GM11168 (cell line): ENCODE results near the gene NOM1.
"Not testable (repeated sequence)": the region's sequence is repeated elsewhere in the genome, so short reads cannot be mapped to it uniquely, and the experiment has no call there.

Experiments used
- in situ Hi-C: fragments of 300-500 bp; cut with MboI; formaldehyde crosslinking; loops from one replicate; pipeline ENCODE4 v1.12.0; 2022; ENCODE audit warnings: low sequenced_read_pairs; ENCODE audit not compliant: unreplicated experiment

NOM1 gene, protein sequence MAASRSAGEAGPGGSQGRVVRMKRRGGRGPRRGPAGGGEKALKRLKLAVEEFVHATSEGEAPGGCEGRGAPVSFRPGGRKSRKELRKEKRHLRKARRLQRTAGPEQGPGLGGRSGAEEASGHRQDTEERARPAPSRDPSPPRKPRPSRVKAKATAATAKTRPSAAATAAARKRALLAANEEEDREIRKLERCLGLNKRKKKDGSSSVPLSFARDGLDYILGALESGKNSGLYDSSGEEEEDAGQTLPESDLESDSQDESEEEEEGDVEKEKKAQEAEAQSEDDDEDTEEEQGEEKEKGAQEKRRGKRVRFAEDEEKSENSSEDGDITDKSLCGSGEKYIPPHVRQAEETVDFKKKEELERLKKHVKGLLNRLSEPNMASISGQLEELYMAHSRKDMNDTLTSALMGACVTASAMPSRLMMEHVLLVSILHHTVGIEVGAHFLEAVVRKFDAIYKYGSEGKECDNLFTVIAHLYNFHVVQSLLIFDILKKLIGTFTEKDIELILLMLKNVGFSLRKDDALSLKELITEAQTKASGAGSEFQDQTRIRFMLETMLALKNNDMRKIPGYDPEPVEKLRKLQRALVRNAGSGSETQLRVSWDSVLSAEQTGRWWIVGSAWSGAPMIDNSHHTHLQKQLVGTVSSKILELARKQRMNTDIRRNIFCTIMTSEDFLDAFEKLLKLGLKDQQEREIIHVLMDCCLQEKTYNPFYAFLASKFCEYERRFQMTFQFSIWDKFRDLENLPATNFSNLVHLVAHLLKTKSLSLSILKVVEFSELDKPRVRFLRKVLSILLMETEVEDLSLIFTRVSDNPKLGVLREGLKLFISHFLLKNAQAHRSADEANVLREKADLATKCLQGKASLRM

GRCh38 chr7:156949541-156950380 lies at the start of gene NOM1:
Gene NOM1 (plus strand): TSS chr7:156949712. CDS start chr7:156949738, 26 bp downstream.
- in situ Hi-C loops = loop anchor here (10.0 kb wide), 1 partner anchor 305 kb away; no protein-coding TSS in a partner anchor

DNA sequence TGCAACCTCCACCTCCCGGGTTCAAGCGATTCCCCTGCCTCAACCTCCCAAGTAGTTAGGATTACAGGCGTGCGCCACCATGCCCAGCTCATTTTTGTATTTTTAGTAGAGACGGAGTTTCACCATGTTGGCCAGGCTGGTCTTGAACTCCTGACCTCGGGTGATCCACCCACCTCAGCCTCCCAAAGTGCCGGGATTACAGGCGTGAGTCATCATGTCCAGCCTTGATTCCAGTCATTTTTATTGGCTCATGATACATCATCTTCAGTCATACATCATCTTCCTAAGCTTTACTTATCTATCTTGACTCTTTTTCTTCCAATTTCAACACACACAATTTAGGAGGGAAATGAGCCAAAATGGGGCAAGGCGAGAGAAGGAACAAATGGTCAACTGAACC lies 49.4 kb upstream of the NOM1 start:
- in situ Hi-C loops = not testable (repeated sequence)

- in situ Hi-C loops = no loop called here
Measured at GRCh38 chr7:156903232-156903909, 46.1 kb upstream of the NOM1 start.

DNA sequence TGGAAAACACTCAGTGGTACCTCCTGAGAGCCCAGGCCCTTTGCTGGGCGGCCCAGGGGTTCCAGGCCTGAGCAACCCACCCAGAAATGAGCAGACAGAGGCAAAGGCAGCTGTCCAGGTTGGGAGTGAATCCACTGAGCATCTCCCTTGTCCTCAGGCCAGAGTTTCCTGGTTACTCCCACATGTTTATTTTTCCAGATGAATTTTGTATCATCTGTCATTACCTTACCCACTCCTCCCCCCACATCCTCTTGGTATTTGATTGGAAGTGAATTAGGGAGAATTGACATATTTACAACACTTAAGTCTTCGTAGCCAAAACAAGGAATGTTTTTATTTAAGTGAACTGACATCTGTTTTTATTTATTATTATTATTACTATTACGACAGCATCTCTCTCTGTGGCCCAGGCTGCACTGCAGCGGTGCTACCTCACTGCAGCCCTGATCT lies 43.3 kb upstream of the NOM1 start:
- in situ Hi-C loops = no loop called here

DNA sequence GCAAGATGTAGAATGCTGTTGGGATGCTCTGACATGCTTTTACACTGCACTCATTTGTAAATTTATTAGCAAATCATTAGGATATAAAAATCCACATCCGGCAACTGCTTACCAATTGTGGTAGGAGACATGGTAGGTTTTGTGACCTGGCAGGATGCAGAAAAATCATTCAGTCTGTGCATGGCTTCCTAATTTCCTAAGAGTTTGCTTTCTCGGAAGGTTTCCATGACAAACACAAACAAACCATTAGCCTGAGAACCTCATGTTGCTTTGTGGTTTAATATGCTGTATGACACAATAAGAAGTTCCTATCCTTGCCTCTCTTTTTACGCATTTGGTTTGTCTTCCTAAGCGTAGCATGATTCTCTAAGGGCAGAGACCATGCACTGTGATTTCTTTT lies 41.9 kb upstream of the NOM1 start:
- in situ Hi-C loops = no loop called here

DNA sequence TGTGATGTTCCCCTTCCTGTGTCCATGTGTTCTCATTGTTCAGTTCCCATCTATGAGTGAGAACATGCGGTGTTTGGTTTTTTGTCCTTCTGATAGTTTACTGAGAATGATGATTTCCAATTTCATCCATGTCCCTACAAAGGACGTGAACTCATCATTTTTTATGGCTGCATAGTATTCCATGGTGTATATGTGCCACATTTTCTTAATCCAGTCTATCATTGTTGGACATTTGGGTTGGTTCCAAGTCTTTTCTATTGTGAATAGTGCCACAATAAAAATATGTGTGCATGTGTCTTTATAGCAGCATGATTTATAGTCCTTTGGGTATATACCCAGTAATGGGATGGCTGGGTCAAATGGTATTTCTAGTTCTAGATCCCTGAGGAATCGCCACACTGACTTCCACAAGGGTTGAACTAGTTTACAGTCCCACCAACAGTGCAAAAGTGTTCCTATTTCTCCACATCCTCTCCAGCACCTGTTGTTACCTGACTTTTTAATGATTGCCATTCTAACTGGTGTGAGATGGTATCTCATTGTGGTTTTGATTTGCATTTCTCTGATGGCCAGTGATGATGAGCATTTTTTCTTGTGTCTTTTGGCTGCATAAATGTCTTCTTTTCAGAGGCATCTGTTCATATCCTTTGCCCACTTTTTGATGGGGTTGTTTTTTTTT lies 39.8 kb upstream of the NOM1 start:
- in situ Hi-C loops = not testable (repeated sequence)

DNA sequence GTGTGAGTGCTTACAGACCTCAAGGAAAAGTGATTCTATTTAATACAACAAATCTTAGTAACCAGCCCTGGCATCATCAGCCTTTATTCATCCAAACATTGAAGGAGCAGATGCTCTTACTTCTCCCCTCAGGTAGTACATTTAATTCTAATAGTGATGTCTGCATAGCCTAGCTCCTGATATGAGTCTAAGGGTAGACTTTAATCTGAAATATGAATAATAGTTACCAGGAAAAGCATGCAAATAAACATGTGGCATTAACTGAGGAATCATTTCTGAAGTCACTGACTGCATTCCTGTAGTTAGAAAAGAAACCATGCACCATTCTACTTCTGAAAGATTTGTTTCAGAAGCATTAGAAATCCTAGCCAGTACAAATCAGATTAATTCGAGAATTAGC lies 30.9 kb upstream of the NOM1 start:
- in situ Hi-C loops = no loop called here

DNA sequence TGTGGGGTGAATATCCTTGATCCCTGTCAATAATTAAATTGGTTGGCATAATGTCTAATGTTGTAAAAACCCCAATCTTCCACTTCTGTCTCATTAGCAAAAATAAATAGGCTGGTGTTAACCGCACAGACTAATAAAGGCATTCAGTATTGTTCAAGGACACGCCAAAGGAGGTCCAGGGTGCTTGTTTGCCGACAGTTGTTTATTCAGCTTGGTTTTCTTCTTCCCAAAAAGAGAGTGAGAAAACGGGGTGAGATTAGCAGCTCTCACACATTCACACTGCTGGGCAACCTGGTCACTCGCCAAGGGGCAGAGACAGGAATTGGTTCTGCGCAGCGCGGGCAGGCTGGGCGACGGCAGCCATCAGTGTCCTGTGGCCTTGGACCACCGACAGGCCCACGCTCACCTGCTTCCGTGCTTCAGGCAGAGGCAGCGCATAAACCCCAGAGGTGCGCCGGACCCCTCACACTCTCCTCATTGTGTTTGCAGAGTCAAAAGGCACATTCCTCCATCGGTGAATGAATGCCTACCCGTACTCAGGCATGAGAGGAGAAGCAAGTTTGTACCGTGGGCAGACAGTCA lies 30.3 kb upstream of the NOM1 start:
- in situ Hi-C loops = no loop called here

- in situ Hi-C loops = no loop called here
Measured at GRCh38 chr7:156920076-156920475, 29.4 kb upstream of the NOM1 start.

GRCh38 chr7:156920487-156921373 lies 28.8 kb upstream of the NOM1 start:
- in situ Hi-C loops = not testable (repeated sequence)

GRCh38 chr7:156922304-156922703 lies 27.2 kb upstream of the NOM1 start:
- in situ Hi-C loops = not testable (repeated sequence)

DNA sequence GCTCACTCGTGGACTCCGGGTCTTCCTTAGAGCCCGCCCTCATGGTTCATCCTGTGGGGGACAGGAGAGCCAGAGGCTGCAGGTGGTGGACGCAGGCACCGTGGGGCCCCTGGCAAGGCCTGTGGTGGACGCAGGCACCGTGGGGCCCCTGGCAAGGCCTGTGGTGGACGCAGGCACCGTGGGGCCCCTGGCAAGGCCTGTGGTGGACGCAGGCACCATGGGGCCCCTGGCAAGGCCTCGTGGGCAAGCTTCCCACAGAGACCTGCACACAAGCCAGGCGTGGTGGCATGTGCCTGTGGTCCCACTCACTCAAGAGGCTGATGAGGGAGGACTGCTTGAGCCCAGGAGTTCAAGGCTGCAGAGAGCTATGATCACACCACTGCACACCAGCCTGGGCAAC lies 23.7 kb upstream of the NOM1 start:
- in situ Hi-C loops = not testable (repeated sequence)

- in situ Hi-C loops = no loop called here
Measured at GRCh38 chr7:156927571-156928405, 21.7 kb upstream of the NOM1 start.

- in situ Hi-C loops = no loop called here
Measured at GRCh38 chr7:156928406-156928747, 21.1 kb upstream of the NOM1 start.

- in situ Hi-C loops = no loop called here
Measured at GRCh38 chr7:156929789-156930539, 19.5 kb upstream of the NOM1 start.

GRCh38 chr7:156932006-156932405 lies 17.5 kb upstream of the NOM1 start:
- in situ Hi-C loops = no loop called here
